Stimulated activated CD4-positive, alpha-beta T cell treated with anti-CD3 and anti-CD28 coated beads, Interleukin-12 subunit alpha, Interleukin-12 subunit beta, amount 100 ng/mL, for 24 hours (primary cell): Measurements from ENCODE around the gene CER1.
"Not testable (repeated sequence)": the region's sequence is repeated elsewhere in the genome, so short reads cannot be mapped to it uniquely, and the experiment has no call there.

ENCODE experiments used
- DNase-seq, 2 experiments: peaks; one replicate each; pipeline ENCODE4 v3.0.0-alpha.2; 2020; ENCODE audit warnings: low read depth in 2 of 2

Gene CER1

DNA sequence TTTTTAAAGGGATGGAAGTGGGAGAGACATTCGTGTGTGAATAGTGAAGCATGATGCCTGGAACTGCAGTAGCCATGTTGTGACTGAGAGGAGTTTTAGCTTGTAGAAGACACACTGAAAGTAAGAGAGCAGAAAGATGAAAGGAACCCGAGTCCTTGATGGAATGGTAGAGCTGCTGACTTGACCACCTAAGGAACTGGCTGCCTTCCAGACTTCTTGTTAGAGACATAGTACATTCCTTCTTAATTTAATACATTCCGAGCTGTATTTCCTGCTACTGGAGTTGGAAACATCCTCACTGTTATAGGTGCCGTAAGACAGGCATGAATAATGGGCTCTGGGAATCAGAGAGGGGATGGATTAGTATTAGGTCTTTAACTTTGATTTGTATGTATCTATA lies 7.4 kb downstream of the CER1 start:
- DNase-seq: no peak

DNA sequence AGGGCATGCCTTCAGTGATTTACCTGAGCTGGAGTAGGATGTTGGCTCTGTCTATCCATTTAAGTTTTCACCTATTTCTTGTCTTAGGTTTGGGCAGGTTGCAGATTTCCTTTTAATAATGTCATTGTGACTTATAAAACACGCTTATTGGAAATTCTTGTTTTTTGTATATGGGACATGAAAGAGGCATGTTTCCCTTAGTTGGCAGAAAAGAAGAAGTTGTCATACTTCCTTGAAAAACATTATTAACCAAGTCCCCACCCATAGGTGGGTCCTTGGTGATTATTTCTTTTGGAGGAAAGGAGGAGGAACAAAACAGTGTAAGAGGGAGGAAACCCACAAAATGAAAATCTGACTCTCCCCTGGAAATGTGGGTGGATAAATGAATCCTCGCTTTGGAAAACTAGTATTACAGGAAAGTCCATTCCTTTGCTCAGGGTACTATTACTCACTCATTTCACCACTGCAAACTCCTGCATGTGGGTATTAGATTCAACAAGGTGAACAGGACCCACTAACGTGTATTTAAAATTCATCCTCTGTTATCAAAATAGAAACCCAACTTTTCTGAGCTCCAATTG lies 9.3 kb downstream of the CER1 start:
- no peak for DNase-seq

DNA sequence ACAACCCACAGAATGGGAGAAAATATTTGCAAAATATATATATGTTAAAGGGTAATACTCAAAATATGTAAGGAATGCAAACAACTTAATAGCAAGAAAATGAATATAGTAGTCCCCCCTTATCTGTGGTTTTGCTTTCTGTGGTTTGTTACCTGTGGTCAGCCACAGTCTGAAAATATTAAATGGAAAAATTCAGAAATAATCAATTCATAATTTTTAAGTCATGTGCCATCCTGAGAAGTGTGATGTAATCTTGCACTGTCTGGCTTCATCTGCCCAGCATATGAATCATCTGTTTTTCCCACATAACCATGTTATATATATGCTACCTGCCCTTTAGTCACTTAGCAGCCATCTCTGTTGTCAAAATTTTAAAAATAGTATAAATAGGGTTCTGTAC lies 11.7 kb downstream of the CER1 start:
- DNase-seq: no peak

DNA sequence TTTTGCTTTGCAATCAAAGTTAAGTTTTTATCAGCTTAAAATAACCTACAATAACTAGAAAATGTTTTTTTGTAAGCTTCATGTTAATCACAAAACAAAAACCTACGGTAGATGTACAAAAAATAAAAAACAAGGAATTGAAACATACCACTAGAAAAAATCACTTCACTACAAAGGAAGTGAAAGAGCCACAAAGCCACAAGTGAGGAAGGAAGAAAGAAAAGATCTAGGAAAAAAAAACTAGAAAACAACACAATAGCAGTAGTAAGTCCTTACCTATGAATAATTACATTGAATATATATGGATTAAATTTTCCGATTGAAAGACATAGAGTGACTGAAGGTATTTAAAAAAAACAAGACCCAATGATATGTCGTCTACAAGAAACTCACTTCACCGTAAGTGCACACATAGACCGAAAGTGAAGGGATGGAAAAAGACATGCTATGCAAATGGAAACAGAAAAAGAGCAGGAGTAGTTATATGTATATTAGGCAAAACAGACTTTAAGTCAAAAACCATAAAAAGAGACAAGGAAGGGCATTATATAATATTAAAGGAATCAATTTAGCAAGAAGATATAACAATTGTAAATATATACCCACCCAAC lies 15.9 kb downstream of the CER1 start:
- no peak for DNase-seq

DNA sequence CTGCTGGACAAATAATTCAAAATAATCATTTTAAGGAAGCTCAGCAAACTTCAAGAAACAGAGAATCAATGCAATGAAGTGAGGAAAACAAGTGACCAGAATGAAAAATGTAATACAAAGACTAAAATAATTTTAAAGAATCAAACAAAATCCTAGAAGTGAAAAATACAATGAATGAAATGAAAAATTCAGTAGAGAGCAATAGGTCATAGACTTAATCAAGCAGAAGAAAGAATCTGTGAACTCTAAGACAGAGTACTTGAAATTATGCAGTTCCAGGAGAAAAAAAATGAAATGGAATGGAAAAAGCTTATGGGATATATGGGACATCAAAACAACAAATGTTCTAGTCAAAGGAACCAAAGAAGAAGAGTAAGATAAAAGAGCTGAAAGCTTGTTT lies 17.5 kb downstream of the CER1 start:
- no peak for DNase-seq

DNA sequence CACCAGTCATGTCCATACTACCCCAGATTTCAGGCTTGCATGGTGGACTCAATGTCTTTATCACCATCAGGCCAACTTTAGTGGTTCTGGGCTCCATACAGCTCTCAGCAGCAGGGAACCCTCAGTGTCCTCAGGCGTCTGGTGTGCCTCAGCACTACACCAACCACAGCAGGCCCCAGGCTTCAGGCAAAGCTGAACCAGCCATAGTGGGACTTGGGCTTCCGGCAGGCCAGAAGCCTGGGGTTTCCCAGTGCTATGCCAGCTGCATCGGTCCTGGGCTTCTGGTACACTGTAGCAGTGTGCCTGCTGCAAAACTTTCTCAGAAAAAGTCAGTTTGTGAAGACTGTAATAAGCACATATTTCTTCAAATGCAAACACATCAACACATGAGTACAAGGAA lies 18.3 kb downstream of the CER1 start:
- DNase-seq: no peak

DNA sequence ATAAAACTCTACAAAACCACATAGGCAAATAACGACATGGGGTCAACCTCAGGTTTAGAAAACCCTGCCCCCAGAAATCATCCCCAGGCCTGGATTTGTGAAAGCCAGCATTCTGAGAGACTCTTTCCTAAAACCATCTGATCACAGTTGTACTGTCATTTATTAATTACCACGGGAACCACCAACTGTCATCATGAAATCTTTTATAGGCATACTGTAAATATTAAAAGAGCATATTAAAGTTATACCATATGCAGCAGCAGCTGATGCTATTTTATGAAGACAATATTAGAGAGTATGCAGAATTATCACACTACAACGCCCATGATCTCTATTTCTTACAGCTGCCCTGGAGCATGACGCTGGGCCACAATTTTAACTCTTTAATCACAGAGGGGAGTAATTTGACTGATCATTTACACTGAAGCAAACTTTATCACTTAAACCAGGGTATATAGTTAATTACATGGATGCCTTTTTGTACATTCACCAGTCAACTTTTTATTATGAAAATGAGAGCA lies 20.3 kb downstream of the CER1 start:
- DNase-seq: no peak

DNA sequence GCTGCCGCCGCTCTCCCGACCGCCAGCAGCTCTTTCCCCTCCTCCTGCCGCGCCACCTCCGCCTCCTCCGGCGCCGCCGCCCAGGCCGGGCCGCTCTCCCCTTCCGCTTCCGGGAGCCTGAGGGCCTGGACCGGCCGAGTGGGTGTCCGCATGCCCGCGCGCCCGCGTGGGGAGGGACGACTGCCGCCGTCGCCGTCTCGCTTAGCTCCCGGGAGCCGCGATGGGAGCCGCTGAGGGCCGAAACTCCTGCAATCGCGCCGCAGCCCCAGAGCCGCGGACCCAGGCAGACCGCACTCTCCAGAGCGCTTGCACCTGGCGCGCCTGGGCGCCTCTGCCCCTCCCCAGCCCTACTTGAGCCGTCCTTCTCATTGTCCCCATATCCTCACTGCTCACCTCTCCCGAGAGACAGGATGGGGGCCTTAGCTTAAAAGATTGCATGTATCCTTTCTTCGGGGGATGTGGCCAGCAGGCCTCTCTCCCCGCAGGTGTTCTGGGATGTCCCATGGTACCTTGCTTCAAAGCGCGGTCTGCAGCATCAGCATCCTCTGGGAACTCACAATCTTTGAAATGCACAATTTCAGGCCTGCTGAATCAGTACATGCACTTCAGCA lies 29.2 kb downstream of the CER1 start, which contains the start of gene ZDHHC21:
TSS of gene ZDHHC21 (minus strand) at position 182 of the 611 bp plus-strand sequence. CDS start 19,092 bp downstream, outside the sequence.
- DNase-seq: peak; percentile 30 to 49

DNA sequence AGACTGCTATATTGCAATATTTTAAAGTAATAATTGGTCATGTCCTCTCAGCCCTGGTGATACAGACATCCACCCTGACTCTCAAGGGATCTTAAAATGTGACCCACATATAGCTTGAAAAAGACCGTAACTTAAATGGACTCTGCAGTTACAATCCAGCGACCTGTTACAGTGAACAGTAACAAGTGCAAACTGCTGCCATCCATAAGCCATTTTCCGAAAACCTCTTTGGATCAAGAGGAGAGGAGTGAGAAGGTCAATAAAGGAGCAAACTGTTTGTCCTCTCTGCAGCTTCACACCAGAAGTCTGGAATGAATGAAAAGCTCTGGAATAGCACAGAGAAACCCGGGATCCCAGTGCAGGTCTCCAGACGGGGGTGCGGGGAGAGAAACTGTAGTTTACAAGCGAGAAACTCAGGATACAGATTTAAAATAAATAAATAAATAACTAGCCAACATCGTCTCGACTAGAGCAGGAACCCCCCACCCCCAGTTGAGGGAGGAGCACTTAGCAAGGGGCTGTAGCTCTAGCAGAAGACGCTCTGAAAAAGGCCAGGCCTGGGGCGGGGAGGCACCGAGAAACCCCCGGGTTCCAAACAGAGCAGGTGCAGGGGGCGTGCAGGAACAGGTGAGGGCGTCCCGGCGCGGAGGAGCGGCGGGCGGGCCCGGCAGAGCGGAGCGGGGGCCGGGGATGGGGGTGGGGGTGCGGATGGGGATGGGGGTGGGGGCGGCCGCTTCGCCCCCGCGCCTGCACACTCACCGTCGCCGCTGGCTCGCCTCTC lies 29.9 kb downstream of the CER1 start:
- peak in 1 of 2 experiments; percentile 3 for DNase-seq

DNA sequence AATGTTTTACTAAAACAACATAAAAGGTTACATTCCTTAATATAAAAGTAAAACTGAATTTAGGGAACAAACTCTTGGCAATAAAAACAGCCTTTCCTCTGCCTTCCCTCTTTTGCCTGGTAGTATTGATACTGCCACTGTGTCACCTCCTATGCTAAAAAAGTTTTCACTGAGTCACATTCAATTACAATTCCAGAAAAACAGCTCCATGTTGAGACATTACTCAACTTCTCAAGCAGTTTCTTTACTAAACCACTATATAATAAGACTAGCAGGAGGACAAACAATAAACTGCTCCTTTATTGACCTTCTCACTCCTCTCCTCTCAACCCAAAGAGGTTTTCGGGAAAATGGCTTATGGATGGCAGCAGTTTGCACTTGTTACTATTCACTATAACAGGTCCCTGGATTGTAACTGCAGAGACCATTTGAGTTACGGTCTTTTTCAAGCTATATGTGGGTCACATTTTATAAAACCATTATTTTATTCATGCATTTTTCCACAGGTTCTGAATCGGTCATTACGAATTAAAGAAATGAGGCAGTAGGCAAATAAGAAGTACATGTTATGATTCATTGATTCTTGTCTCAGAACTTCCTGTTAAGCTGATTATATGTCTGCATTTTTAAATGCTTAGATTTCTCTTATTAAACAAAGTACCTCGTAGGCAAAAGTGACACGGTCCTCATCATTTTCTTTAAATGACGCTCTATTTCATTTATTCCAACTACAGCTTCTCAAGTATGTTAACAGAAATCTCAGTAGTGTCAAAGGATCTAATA lies 31.4 kb downstream of the CER1 start:
- no peak for DNase-seq

DNA sequence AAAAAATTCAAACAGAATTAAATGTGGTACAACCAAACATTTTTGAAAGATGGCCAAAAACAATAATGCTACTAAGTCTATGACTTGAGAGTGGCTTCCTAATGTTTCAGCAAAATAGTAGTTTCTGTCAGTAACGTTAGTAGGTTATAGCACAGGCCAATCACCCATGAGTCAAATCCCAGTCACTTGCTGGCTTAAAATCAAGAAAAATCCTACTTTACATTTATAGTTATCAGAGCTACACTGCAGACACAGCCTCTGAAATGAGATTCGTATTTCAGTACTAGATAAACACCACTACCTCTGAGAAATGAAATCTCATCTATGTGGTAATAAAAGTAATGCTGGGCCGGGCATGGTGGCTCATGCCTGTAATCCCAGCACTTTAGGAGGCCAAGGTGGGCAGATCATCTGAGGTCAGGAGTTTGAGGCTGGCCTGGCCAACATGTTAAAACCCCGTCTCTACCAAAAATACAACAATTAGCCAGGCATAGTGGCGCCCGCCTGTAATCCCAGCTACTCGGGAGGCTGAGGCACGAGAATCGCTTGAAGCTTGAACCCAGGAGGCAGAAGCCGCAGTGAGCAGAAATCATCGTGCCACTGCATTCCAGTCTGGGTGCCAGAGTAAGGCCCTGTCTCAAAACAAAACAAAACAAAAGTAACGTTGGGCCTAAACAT lies 35.4 kb downstream of the CER1 start:
- no peak for DNase-seq

DNA sequence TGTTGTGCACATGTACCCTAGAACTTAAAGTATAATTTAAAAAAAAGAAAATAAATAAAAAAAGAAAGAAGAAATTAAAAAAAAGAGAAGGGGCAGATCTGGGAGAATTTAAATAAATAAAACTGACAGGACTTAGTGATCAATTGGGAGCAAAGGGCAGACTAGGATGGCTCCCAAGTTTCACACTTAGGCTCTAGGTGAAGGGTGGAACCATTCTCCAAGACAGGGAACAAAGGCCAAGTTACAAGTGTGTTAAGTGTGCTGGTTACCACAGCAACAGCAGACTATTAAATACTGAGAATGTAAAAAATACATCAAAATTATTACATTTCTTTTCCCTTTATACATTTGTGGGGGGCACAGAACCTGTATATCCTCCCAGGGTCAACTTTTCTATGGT lies 36.4 kb downstream of the CER1 start:
- DNase-seq: no peak

DNA sequence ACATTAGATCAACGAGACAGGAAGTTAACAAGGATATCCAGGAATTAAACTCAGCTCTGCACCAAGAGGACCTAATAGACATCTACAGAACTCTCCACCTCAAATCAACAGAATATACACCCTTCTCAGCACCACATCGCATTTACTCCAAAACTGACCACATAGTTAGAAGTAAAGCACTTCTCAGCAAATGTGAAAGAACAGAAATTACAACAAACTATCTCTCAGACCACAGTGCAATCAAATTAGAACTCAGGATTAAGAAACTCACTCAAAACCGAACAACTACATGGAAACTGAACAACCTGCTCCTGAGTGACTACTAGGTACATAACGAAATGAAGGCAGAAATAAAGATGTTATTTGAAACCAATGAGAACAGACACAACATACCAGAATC lies 39.9 kb downstream of the CER1 start:
- not testable (repeated sequence) for DNase-seq

DNA sequence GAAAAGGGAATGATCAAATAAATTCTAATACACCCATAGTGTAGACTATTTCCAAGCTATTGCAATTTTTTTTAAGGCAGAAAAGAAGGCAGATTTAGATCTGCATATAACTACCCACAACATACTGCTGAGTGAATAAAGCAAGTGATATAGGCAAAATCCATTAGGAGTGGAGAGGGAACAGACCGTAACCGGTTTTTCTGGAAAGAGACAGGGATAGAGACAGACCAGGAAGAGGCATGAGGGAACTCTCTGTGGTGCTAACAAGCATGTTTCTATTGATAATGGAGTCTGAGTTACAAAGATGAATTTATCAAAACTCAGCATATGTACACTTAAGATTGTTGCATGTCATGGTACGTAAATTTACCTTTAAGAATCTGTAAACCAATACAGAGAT lies 43.8 kb downstream of the CER1 start:
- no peak for DNase-seq

DNA sequence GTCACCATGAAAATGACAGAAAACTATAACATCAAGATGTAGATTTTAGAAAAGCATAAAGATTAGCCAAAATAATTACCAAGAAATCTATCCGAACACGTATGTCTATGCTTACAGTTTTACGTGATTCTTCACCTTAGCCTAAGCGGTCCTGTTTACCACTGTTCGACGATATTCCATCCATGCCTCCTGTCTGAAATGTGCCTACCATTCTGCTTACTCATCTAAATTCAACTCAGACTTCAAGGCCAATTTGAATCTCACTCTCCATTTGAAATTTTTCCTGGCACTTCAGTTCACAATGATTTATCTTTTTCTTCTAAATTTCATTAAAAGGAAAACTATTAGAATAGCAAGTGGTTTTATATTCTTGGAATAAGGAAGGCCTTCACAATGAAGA lies 44.7 kb downstream of the CER1 start:
- no peak for DNase-seq

DNA sequence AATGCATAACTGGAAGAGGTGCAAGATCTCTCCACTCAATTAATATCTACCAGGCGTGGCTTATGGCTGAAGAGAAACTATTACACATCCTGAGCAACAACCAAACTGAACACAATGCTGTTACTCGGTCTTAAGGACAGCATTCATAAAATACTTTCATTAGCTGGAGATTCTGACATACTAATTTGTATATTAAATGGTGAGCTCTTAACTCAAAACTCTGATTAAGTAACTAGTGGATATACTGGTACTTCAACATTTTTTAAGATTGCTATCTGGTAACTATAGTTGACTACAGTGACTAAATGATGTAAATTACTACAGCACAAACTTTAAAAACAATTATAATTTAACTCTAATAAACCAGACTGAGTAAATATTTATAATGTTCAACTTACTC lies 45.1 kb downstream of the CER1 start:
- no peak for DNase-seq

DNA sequence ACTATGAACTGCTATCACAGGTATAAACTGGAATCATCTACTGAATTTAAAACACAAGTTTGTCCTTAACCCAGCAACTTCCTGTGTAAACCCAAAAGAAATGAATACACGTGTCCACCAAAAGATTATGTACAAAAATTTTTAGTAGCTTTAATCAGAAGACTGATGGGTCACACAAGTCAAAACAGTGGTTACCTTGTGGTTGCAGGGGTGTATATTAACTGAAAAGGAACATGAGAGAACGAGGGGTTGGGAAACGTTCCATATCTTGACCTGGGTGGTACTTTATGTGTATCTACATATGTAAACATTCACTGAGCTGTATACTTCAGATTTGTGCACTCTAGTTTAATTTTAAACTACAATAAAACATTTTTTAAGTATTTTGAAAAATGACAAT lies 47.9 kb downstream of the CER1 start:
- no peak for DNase-seq

DNA sequence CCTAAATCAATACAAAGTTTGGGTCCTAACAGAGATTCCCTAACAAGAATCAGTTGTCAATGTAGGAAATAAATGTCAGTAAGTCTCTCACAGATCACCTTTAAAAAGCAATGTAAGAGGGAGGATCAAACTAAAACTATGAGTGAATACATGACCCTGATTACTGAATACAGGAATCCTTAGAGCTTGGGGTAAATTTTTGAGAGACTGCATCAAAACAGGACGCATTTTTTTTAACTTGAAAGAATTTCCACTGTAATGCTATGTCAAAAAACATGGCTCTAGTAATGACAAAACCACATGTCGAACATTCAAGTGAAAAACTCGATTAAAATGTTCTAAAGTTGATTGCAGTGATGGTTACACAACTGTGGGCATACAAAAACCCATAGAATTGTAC lies 51.2 kb downstream of the CER1 start:
- no peak for DNase-seq

DNA sequence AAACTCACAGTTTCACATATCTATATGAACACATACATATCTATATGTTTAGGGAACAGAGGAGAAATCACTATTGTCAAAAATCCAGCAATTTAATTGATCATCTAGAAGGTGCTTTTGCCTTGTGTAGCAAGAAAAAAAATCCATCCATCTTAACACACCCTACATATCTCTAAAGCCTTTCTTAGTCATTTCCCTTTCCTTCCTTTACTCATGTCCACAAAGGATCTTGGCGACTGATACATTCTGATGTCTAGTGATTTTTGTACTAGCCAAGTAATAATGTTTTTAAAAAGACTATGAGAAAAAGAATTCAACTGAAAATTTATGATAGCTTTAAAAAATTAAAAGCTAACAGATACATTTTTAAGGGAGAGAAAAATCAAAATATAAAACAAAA lies 51.8 kb downstream of the CER1 start:
- no peak for DNase-seq
